Measurements from ENCODE around the gene OLIG1.
A peak's percentile ranks its signal among the peaks of the same experiment; 100 is the strongest.

OLIG1 gene, protein sequence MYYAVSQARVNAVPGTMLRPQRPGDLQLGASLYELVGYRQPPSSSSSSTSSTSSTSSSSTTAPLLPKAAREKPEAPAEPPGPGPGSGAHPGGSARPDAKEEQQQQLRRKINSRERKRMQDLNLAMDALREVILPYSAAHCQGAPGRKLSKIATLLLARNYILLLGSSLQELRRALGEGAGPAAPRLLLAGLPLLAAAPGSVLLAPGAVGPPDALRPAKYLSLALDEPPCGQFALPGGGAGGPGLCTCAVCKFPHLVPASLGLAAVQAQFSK

DNA sequence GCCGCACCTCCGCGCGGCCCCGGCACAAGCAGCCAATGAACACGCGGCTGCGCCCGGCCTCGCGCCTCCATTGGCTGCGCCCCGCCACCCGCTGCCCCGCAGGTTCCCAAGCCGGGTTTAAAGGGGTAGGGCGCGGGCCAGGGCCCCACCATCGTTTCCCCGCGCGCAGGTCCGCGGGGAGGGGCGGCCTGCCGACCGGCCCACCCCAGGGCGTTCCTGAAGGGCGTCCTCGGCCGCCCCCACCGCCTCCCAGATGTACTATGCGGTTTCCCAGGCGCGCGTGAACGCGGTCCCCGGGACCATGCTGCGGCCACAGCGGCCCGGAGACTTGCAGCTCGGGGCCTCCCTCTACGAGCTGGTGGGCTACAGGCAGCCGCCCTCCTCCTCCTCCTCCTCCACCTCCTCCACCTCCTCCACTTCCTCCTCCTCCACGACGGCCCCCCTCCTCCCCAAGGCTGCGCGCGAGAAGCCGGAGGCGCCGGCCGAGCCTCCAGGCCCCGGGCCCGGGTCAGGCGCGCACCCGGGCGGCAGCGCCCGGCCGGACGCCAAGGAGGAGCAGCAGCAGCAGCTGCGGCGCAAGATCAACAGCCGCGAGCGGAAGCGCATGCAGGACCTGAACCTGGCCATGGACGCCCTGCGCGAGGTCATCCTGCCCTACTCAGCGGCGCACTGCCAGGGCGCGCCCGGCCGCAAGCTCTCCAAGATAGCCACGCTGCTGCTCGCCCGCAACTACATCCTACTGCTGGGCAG, at the start of gene OLIG1:
TSS of gene OLIG1 (plus strand) at position 148 of the 750 bp plus-strand sequence. CDS start at position 254, 106 bp downstream.
- peak; percentile 35 for DNase-seq

DNA sequence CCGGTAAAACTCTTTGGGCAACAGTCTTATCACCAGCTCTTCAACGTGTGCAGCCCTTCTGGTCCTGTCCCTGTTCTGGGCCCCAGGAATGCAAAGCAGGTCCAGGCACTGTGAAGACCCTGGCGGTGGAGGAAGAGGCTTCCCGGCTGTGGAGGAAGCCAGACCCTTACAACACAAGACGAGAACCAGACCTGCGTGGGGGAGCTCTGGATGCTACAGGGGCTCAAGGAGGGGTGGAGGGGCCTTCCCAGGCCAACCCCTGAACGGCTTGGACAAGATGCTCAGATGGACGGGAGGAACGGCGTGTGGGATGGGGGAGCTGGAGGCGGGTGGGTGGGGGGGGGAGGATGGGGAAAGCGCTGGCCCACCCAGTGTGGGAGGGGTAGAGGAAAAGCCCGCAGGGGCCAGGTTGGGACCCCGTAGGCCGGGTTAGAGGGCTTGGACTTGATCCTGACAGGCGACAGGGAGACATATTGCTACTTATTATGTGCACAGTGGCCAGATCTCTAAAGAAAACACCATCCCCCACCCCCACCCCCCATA, 49.3 kb upstream of the OLIG1 start:
- no peak for DNase-seq

DNA sequence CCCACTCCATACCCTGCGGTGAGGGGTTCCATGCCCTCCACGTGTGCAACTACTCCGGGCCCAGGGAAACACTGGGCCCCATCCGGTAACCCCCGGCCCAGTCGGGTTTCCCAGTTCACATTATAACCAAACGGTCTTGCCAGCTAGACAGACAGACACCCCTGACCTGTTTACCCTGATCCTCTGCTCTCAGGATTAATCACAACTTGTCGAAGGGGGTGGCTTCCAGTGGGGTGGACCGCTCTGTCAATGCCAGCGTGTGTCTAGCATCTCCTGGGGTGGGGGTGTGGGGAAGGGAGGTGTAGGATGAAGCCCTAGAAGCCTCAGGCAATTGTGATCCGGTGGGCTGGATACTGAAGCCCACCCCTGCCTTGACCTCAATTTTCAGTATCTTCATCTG, 48.8 kb upstream of the OLIG1 start:
- no peak for DNase-seq

DNA sequence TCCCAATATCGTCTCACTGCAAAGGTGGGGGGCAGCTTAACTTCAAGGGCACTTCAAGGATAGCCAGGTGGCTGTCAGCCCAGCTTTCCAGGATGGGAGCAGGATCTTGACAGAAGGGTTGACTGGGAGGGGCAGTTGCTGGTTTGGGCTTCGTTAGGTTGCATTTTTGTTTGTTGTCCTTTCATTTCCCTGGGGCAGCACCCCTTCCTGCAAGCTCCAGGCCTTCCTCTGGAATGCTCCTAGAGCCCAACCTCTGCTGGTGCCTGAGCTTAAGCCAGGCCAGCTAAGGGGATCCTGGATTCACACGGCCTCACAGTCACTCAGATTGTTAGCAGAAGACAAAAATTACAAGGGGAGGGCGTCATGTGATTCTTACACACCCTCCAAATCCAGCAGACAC, 48.3 kb upstream of the OLIG1 start:
- DNase-seq, result no peak

DNA sequence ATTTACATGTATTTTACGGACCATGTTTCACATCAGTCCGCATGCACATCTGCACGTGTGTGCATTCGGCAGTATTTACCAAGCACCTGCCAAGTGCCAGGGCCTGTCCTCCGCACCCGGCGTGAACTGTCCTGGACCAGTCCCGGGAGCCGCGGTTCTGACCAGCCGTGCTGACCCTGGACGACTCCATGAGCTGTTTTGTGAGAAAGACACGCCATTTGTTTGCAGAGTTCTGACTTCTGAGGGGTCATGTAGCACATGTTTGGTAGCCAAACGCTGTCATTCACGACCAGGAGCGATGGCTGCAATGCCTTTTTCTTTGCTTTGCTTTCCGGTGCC, 47.5 kb upstream of the OLIG1 start:
- no peak for DNase-seq

DNA sequence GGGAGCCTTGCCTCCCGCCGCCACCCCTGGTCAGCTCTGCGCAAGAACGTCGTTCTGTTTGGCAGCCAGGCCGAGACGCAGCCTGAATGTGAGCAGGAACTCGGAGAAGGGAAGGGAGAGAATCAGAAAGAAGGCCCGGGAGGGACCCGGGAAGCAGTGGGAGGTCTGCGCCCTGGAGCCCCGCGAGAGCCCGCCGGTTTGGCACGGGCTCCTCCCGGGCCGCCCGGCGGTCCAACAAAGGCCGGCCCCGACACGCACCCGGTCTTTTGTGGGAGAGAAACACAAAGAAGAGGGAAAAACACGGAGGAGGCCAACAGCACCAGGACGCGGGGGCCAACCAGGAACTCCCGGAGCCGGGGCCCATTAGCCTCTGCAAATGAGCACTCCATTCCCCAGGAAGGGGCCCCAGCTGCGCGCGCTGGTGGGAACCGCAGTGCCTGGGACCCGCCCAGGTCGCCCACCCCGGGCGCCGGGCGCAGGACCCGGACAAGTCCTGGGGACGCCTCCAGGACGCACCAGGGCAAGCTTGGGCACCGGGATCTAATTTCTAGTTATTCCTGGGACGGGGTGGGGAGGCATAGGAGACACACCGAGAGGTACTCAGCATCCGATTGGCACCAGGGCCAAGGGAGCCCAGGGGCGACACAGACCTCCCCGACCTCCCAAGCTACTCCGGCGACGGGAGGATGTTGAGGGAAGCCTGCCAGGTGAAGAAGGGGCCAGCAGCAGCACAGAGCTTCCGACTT, 46.9 kb upstream of the OLIG1 start:
- DNase-seq, result no peak

DNA sequence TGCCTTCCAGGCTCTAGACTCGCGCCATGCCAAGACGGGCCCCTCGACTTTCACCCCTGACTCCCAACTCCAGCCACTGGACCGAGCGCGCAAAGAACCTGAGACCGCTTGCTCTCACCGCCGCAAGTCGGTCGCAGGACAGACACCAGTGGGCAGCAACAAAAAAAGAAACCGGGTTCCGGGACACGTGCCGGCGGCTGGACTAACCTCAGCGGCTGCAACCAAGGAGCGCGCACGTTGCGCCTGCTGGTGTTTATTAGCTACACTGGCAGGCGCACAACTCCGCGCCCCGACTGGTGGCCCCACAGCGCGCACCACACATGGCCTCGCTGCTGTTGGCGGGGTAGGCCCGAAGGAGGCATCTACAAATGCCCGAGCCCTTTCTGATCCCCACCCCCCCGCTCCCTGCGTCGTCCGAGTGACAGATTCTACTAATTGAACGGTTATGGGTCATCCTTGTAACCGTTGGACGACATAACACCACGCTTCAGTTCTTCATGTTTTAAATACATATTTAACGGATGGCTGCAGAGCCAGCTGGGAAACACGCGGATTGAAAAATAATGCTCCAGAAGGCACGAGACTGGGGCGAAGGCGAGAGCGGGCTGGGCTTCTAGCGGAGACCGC, 46.3 kb upstream of the OLIG1 start:
- DNase-seq, result no peak

DNA sequence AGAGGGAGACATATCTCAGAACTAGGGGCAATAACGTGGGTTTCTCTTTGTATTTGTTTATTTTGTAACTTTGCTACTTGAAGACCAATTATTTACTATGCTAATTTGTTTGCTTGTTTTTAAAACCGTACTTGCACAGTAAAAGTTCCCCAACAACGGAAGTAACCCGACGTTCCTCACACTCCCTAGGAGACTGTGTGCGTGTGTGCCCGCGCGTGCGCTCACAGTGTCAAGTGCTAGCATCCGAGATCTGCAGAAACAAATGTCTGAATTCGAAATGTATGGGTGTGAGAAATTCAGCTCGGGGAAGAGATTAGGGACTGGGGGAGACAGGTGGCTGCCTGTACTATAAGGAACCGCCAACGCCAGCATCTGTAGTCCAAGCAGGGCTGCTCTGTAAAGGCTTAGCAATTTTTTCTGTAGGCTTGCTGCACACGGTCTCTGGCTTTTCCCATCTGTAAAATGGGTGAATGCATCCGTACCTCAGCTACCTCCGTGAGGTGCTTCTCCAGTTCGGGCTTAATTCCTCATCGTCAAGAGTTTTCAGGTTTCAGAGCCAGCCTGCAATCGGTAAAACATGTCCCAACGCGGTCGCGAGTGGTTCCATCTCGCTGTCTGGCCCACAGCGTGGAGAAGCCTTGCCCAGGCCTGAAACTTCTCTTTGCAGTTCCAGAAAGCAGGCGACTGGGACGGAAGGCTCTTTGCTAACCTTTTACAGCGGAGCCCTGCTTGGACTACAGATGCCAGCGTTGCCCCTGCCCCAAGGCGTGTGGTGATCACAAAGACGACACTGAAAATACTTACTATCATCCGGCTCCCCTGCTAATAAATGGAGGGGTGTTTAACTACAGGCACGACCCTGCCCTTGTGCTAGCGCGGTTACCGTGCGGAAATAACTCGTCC, 45.5 kb upstream of the OLIG1 start:
- DNase-seq, result no peak

DNA sequence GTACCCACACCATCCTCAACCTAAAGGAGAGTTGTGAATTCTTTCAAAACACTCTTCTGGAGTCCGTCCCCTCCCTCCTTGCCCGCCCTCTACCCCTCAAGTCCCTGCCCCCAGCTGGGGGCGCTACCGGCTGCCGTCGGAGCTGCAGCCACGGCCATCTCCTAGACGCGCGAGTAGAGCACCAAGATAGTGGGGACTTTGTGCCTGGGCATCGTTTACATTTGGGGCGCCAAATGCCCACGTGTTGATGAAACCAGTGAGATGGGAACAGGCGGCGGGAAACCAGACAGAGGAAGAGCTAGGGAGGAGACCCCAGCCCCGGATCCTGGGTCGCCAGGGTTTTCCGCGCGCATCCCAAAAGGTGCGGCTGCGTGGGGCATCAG, 44.8 kb upstream of the OLIG1 start:
- DNase-seq, result no peak

DNA sequence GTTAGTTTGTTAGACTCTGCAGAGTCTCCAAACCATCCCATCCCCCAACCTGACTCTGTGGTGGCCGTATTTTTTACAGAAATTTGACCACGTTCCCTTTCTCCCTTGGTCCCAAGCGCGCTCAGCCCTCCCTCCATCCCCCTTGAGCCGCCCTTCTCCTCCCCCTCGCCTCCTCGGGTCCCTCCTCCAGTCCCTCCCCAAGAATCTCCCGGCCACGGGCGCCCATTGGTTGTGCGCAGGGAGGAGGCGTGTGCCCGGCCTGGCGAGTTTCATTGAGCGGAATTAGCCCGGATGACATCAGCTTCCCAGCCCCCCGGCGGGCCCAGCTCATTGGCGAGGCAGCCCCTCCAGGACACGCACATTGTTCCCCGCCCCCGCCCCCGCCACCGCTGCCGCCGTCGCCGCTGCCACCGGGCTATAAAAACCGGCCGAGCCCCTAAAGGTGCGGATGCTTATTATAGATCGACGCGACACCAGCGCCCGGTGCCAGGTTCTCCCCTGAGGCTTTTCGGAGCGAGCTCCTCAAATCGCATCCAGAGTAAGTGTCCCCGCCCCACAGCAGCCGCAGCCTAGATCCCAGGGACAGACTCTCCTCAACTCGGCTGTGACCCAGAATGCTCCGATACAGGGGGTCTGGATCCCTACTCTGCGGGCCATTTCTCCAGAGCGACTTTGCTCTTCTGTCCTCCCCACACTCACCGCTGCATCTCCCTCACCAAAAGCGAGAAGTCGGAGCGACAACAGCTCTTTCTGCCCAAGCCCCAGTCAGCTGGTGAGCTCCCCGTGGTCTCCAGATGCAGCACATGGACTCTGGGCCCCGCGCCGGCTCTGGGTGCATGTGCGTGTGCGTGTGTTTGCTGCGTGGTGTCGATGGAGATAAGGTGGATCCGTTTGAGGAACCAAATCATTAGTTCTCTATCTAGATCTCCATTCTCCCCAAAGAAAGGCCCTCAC, 44.2 kb upstream of the OLIG1 start, which contains the start of gene OLIG2:
TSS of gene OLIG2 (plus strand) at position 447 of the 954 bp plus-strand sequence. CDS start 928 bp downstream, outside the sequence.
- no peak for DNase-seq

DNA sequence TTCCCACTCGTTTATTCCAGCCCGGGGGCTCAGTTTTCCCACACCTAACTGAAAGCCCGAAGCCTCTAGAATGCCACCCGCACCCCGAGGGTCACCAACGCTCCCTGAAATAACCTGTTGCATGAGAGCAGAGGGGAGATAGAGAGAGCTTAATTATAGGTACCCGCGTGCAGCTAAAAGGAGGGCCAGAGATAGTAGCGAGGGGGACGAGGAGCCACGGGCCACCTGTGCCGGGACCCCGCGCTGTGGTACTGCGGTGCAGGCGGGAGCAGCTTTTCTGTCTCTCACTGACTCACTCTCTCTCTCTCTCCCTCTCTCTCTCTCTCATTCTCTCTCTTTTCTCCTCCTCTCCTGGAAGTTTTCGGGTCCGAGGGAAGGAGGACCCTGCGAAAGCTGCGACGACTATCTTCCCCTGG, 43.5 kb upstream of the OLIG1 start:
- DNase-seq, result no peak

DNA sequence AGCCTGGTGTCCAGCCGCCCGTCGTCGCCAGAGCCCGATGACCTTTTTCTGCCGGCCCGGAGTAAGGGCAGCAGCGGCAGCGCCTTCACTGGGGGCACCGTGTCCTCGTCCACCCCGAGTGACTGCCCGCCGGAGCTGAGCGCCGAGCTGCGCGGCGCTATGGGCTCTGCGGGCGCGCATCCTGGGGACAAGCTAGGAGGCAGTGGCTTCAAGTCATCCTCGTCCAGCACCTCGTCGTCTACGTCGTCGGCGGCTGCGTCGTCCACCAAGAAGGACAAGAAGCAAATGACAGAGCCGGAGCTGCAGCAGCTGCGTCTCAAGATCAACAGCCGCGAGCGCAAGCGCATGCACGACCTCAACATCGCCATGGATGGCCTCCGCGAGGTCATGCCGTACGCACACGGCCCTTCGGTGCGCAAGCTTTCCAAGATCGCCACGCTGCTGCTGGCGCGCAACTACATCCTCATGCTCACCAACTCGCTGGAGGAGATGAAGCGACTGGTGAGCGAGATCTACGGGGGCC, 43.0 kb upstream of the OLIG1 start:
- no peak for DNase-seq

DNA sequence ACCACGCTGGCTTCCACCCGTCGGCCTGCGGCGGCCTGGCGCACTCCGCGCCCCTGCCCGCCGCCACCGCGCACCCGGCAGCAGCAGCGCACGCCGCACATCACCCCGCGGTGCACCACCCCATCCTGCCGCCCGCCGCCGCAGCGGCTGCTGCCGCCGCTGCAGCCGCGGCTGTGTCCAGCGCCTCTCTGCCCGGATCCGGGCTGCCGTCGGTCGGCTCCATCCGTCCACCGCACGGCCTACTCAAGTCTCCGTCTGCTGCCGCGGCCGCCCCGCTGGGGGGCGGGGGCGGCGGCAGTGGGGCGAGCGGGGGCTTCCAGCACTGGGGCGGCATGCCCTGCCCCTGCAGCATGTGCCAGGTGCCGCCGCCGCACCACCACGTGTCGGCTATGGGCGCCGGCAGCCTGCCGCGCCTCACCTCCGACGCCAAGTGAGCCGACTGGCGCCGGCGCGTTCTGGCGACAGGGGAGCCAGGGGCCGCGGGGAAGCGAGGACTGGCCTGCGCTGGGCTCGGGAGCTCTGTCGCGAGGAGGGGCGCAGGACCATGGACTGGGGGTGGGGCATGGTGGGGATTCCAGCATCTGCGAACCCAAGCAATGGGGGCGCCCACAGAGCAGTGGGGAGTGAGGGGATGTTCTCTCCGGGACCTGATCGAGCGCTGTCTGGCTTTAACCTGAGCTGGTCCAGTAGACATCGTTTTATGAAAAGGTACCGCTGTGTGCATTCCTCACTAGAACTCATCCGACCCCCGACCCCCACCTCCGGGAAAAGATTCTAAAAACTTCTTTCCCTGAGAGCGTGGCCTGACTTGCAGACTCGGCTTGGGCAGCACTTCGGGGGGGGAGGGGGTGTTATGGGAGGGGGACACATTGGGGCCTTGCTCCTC, 42.3 kb upstream of the OLIG1 start:
- no peak for DNase-seq

DNA sequence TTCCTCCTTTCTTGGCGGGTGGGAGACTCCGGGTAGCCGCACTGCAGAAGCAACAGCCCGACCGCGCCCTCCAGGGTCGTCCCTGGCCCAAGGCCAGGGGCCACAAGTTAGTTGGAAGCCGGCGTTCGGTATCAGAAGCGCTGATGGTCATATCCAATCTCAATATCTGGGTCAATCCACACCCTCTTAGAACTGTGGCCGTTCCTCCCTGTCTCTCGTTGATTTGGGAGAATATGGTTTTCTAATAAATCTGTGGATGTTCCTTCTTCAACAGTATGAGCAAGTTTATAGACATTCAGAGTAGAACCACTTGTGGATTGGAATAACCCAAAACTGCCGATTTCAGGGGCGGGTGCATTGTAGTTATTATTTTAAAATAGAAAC, 41.7 kb upstream of the OLIG1 start:
- DNase-seq, result no peak

DNA sequence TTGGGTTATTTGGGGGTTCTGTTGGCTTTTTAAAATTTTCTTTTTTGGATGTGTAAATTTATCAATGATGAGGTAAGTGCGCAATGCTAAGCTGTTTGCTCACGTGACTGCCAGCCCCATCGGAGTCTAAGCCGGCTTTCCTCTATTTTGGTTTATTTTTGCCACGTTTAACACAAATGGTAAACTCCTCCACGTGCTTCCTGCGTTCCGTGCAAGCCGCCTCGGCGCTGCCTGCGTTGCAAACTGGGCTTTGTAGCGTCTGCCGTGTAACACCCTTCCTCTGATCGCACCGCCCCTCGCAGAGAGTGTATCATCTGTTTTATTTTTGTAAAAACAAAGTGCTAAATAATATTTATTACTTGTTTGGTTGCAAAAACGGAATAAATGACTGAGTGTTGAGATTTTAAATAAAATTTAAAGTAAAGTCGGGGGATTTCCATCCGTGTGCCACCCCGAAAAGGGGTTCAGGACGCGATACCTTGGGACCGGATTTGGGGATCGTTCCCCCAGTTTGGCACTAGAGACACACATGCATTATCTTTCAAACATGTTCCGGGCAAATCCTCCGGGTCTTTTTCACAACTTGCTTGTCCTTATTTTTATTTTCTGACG, 41.1 kb upstream of the OLIG1 start:
- no peak for DNase-seq

DNA sequence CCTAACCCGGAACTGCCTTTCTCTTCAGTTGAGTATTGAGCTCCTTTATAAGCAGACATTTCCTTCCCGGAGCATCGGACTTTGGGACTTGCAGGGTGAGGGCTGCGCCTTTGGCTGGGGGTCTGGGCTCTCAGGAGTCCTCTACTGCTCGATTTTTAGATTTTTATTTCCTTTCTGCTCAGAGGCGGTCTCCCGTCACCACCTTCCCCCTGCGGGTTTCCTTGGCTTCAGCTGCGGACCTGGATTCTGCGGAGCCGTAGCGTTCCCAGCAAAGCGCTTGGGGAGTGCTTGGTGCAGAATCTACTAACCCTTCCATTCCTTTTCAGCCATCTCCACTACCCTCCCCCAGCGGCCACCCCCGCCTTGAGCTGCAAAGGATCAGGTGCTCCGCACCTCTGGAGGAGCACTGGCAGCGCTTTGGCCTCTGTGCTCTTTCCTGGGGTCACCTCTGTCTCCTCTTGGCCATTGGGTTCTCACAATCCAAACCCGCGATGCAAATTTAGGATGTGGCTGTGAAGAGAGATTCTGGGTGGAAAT, 40.5 kb upstream of the OLIG1 start:
- DNase-seq, result no peak

DNA sequence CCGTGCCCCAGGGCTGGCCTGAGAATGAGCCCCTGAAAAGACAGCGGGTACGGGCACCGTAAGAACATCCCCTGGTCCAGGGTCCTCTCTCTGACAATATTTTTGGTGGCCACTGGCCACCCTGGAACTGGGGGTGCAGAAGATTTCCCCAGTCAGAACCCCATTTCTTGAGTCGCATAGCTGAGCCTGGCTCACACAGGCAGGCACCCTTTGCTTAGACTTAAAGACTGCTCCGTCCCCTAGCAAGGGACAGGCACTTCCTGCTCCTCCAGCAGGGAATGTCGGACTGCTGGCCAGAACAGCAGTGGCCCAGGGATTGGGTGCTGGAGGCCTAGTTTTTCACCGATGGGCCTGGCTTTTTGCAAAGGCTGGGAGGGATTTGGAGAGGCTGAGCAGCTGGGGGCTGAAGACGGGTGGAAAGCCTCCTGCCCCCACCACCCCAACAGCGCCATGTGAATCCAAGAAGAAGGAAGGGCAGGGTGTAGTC, 39.9 kb upstream of the OLIG1 start:
- DNase-seq, result no peak

DNA sequence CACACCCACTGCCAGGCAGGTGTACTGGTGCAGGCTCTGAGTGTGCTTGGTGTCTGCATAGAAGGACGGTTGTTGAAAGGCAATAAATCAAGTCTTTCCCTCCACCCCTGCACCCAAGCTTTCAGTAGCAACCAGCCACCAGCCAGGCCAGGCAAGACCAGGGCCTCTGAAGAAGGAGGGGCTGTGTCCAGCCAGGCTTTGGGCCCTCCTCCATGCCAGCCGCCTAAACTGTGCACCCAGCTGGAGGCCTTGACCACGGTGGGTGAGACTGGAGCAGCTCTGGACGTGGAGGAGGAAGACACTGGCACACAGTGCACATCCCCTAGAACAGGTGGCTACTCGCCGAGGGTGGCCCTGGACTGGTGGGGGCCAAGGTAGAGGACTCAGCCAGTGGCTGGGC, 39.3 kb upstream of the OLIG1 start:
- DNase-seq, result no peak
